ENCODE measurements around the gene GOLGA7B.
A peak's percentile ranks its signal among the peaks of the same experiment; 100 is the strongest.

The GOLGA7B gene

GRCh38 chr10:97895084-97895483 lies 45.4 kb downstream of the GOLGA7B start:
- no peak for DNase-seq (ENCODE audit: low spot score)

- DNase-seq (ENCODE audit: low spot score), result no peak
Measured at GRCh38 chr10:97895915-97896314, 46.3 kb downstream of the GOLGA7B start.

DNA sequence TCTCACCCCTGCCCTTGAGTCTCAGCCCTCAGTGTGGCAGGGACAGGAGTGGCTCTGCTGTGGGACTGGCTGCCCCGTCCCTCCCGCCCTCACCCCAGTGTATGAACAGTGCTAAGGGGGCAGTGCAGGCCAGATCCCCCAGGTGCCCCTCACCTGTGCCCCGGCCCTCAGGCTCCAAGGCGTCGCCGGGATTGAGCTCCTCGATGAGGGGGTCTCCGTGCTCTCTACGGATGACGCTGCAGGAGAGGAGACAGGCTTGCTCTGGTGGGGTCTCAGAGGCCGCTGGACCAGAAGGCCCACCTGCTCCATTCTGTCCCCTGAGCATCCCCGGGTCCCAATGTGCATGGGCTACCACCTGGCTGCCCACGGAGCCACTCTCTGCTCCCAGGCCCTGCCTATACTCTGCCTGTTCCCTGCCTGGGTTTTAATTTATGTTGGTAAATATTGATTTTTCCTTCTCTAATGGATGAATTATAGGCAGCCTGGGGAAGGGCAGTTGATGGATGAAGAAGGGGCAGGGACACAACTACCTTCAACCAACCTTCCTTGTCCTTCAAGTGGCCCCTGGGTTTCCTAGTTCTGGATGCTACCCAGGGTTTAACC lies 47.2 kb downstream of the GOLGA7B start:
- DNase-seq (ENCODE audit: low spot score), result no peak

- DNase-seq (ENCODE audit: low spot score), result no peak
Measured at GRCh38 chr10:97898429-97898828, 48.8 kb downstream of the GOLGA7B start.

DNA sequence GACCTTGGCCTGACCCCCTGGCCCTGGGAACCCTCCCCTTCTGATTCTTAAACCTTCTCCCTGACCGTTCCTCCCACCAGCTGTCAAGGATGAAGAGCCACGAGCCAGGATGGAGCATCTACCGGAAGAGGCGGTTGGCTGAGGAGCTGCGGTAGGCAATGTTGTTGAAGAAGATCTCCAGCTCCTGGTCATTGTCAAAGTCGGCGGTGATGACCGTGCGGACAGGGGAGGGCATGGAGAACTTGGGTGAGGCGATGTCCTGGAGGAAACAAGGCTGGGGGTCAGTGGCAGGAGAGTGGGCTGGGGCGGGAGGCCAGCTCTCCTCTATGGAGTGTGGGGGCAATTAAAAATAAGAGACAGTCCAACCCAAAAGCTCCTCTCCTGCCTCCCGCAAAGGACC lies 51.7 kb downstream of the GOLGA7B start:
- no peak for DNase-seq (ENCODE audit: low spot score)

DNA sequence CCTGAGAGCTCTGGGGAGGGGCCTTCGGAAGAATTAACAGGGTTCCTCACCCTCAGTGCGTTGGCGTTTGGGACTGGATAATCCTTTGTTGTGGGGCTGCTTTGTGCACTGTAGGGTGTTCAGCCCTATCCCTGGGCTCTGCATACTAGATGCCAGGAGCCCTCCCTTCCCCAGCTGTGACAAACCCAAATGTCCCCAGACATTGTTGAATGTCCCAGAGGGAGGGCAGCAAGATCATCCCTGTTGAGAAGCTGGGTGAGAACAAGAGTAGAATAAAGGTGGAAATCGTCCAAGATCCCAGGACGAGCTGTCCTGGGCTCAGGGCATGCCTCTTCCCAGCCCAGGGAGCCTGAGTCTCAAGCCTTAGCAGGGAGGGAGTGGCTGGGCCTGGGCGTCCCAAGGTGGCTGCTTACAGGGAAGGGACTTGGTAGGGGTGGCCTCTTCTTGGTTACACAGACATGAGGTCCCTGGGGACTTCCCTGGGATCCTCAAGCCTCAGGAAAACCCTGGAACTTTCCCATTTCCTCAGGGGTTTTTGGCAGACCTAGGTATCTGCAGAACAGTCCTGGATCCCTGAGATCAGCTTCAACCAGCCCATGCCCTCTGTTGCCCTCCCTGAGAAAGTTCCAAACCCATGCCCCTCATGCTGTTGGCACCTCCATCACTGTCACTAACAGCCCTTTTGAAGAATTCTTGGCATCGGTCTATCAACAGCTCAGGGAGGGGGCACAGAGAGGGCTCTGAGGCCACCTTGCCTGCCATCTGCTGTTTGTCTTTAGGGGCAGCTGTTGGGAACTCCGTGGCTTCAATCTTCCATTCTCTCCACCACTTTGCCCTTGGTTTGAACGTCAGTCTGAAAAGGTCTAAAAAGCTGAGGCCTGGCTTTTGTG lies 53.7 kb downstream of the GOLGA7B start:
- DNase-seq (ENCODE audit: low spot score), result no peak

GRCh38 chr10:97904018-97904381 lies 54.4 kb downstream of the GOLGA7B start:
- no peak for DNase-seq (ENCODE audit: low spot score)

DNA sequence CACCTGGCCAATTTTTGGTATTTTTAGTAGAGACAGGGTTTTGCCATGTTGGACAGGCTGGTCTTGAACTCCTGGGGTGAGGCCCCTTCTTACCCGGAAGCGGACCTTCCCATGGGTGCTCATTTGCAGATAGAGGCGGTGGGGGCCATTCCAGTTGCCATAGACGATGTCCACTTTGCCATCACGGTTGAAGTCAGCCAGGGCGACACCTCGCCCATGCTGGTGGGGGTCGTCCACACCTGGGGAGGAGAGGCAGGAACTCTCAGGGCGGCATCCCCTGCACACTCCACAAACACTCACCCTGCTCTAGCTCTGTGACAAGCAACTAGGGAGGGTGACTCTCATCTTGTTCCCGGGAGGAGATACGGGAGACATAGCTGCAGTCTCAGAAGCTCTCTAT lies 54.9 kb downstream of the GOLGA7B start:
- DNase-seq (ENCODE audit: low spot score), result no peak

- no peak for DNase-seq (ENCODE audit: low spot score)
Measured at GRCh38 chr10:97905276-97905675, 55.6 kb downstream of the GOLGA7B start.

- DNase-seq (ENCODE audit: low spot score), result no peak
Measured at GRCh38 chr10:97907211-97907610, 57.6 kb downstream of the GOLGA7B start.

DNA sequence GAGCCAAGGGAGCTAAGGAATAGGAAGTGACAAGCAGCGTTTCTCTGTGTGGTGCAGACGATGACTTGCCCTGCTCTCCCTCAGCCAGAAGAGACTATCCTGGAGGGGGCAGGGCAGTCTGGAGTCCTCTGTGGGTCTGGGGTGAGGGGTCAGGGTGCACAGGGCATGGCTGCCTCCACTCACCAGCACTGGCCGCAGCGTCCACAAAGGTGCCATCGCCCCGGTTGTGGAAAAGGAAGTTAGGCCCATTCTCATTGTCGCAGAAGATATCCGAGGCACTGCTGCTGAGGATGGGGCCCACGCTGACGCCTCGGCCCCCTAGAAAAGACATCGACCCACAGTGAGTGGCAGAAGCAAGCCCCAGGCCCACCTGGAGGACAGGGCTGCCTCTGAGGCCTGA lies 58.2 kb downstream of the GOLGA7B start:
- no peak for DNase-seq (ENCODE audit: low spot score)

- DNase-seq (ENCODE audit: low spot score), result no peak
Measured at GRCh38 chr10:97910661-97911060, 61.0 kb downstream of the GOLGA7B start.

DNA sequence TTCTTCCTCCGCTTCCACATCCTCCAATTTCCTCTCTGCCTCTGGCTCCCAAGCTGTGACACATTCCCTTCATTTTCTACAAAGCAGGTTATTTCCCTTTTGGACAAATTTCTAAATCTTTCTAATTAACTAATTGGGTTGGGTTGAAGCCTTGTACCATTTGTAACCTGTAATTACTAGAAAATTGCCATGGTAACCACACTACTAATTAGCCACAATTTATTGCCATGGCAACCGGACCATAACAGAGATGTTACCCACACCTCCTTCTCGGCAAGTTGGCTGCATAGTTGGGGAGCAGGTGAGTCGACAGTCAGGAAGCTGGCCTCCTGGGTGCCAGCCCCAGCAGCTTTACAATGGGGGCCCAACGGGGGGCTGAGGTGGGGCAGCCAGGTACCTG lies 61.6 kb downstream of the GOLGA7B start:
- no peak for DNase-seq (ENCODE audit: low spot score)

DNA sequence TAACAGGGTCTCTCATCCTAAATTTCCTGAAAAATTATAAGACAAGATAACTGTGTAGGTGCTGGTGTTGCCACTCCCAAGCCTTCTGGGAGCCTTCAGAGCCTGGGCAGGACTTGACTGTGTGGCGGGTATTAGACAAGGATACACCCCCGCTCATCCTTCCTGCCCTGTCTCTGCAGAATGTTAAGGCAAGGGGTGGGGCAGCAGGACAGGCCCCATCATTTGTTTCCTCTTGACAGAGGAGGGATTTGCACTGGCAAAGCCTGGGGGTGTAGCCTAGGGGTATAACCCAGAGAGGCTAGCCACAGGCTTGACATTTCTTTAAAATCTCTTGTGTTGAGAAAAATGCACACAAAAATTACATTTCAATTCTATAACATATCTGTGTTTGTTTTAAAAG lies 63.5 kb downstream of the GOLGA7B start:
- DNase-seq (ENCODE audit: low spot score), result no peak

GRCh38 chr10:97913614-97914013 lies 64.0 kb downstream of the GOLGA7B start:
- no peak for DNase-seq (ENCODE audit: low spot score)

DNA sequence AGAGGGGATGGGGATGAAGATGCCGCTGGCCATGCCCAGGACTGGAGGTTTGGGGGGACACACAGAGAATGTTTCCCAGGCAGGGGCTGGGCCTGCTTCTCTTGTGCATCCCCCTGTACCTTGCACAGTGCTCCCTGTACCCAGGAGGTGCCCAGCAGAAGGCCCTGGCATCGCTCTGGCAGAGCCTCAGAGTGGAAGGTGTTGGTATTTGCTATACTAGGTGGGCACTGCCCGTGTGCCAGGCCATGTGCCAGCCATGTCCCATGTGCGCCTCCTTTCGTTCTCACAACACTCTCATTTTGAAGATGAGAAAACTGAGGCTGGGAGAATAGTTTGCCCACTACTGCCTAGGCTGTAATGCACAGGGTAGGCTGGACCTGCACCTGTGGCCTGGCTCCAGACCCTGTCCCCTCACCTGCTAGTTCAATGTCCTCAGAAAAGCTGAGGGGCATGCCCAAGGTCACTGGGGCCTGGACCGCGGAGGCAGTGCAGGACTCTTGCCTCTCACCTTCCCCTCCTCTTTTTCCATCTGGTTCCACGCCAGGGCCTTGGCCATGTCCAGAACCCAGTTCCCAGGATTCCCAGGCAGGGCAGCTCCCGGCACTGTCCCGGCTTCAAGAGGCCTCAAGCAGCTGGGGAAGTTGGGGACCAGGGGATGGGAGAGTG lies 64.7 kb downstream of the GOLGA7B start:
- no peak for DNase-seq (ENCODE audit: low spot score)

- DNase-seq (ENCODE audit: low spot score), result peak; percentile 70
Measured at GRCh38 chr10:97914837-97915211, 65.2 kb downstream of the GOLGA7B start.

GRCh38 chr10:97915346-97916131 lies 65.9 kb downstream of the GOLGA7B start:
- no peak for DNase-seq (ENCODE audit: low spot score)

DNA sequence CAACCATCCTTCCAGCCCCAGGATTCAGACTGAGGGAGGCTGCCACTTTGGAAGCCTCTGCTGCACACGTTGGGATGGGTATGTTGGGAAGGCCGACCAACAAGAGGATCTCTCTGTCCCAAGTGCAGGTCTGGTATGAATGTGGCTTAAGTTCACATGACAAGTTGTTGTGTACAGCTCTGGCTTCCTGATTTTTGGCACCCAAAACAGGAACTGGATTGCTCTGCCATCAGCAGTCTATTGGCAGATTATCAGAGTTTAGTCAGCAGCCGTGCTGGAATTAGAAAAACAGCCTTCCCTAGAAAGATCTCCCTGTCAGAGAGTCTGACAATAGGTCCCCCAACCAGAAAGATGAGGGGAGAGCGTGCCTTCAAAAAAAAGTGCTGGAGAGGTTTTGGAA lies 66.9 kb downstream of the GOLGA7B start:
- no peak for DNase-seq (ENCODE audit: low spot score)

GRCh38 chr10:97919012-97919411 lies 69.4 kb downstream of the GOLGA7B start:
- DNase-seq (ENCODE audit: low spot score), result no peak

- no peak for DNase-seq (ENCODE audit: low spot score)
Measured at GRCh38 chr10:97920865-97921264, 71.2 kb downstream of the GOLGA7B start.

All from germinal center (tissue), 1 donor.